WTC11 (cell line): Measurements from ENCODE around the gene C1GALT1C1L.

Source experiments
- NR3C1 ChIP-seq: sonication (generic); formaldehyde crosslinking; conservative IDR thresholded peaks from 2 replicates; pipeline ENCODE4 v1.8.1; 2023; ENCODE audit warnings: low read depth, mild to moderate bottlenecking, missing genetic modification reagents
- PRRX2 ChIP-seq: fragments of 250-450 bp; sonication (Bioruptor Pico); IDR thresholded peaks from 2 replicates; pipeline ENCODE4 v1.8.0; 2021; ENCODE audit warnings: mild to moderate bottlenecking
- SMAD4 ChIP-seq: sonication (generic); formaldehyde crosslinking; IDR thresholded peaks from 2 replicates; pipeline ENCODE4 v1.8.0; 2022; ENCODE audit warnings: mild to moderate bottlenecking, missing genetic modification reagents
- TF ChIP-seq, protein P1 (sequence below): sonication (generic); formaldehyde crosslinking; IDR thresholded peaks from 2 replicates; pipeline ENCODE4 v1.8.1; 2022; ENCODE audit warnings: mild to moderate bottlenecking, moderate library complexity, missing genetic modification reagents
- TF ChIP-seq, protein P2 (sequence below): fragments of 200-600 bp; IDR thresholded peaks from 2 replicates; pipeline ENCODE4 v1.8.0; 2022; ENCODE audit warnings: antibody characterized with exemption

DNA sequence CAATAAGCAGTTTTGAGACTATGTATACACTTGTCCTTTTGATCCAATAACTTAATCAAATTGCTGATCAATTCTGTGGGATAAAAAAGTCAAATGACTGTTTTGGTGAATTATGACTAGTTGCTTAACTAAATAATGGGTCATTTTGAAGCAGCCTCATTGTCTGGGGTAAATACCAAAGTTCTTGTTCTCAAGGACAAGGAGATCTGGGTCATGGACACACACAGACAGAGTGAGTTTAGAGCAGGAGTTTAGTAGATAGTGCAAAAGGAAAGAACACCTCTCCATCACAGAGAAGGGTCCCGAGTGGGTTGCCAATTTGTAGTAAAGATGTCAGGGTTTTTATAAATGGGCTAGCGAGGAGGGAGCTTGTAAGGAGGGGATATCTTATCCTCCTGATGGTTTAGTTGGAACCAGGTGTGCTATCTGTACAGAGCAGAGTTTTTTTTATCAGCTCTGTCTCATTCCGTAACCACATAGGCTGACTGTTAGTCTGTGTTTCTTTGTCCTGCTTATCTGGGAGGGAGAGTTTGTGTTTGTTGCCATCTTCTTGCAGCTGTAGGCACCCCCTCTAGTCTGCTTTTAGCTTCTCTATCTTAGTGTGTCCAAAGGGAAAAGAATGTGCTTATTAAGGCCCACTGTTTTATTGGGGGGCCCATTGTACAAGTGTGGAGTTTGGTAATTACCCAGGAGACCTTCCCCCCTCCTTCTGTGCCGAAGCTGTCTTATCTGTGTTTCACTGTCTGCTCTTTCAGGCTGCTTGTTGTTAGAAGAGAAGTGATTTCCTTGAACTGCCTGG is 48.7 kb upstream of the C1GALT1C1L start:
- TF ChIP-seq, protein P1, sequence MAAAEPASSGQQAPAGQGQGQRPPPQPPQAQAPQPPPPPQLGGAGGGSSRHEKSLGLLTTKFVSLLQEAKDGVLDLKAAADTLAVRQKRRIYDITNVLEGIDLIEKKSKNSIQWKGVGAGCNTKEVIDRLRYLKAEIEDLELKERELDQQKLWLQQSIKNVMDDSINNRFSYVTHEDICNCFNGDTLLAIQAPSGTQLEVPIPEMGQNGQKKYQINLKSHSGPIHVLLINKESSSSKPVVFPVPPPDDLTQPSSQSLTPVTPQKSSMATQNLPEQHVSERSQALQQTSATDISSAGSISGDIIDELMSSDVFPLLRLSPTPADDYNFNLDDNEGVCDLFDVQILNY (CRISPR knock-in tag) = no peak
- no peak for TF ChIP-seq NR3C1 (CRISPR knock-in tag)
- TF ChIP-seq, protein P2, sequence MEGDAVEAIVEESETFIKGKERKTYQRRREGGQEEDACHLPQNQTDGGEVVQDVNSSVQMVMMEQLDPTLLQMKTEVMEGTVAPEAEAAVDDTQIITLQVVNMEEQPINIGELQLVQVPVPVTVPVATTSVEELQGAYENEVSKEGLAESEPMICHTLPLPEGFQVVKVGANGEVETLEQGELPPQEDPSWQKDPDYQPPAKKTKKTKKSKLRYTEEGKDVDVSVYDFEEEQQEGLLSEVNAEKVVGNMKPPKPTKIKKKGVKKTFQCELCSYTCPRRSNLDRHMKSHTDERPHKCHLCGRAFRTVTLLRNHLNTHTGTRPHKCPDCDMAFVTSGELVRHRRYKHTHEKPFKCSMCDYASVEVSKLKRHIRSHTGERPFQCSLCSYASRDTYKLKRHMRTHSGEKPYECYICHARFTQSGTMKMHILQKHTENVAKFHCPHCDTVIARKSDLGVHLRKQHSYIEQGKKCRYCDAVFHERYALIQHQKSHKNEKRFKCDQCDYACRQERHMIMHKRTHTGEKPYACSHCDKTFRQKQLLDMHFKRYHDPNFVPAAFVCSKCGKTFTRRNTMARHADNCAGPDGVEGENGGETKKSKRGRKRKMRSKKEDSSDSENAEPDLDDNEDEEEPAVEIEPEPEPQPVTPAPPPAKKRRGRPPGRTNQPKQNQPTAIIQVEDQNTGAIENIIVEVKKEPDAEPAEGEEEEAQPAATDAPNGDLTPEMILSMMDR = no peak
- no peak for TF ChIP-seq SMAD4 (CRISPR knock-in tag)
- TF ChIP-seq PRRX2 = no peak
